Measurements from ENCODE around the gene POLR2C.

DNA sequence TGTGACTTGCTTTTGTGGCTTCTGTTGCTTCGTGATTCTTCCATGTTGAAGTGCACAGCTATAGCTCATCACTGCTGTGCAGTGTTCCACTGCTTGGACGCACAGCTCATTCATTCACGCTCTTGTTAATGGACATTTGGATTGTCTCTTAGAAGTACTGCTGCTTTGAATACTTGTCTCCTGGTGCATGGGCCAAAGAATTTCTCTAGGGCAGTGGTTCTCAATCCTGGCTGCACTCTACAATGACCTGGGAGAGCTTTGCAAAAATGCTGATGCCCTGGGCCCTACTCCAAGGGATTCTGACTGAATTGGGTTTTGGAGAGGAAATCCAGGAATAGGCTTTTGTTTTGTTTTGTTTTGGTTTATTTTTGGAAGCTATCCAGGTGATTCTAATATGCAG, 37.9 kb upstream of the POLR2C start:
- TF ChIP-seq, protein P1, sequence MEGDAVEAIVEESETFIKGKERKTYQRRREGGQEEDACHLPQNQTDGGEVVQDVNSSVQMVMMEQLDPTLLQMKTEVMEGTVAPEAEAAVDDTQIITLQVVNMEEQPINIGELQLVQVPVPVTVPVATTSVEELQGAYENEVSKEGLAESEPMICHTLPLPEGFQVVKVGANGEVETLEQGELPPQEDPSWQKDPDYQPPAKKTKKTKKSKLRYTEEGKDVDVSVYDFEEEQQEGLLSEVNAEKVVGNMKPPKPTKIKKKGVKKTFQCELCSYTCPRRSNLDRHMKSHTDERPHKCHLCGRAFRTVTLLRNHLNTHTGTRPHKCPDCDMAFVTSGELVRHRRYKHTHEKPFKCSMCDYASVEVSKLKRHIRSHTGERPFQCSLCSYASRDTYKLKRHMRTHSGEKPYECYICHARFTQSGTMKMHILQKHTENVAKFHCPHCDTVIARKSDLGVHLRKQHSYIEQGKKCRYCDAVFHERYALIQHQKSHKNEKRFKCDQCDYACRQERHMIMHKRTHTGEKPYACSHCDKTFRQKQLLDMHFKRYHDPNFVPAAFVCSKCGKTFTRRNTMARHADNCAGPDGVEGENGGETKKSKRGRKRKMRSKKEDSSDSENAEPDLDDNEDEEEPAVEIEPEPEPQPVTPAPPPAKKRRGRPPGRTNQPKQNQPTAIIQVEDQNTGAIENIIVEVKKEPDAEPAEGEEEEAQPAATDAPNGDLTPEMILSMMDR (conservative IDR thresholded peaks at IDR 0.05; ENCODE audit: low read length) = no peak
- TF ChIP-seq EZH2phosphoT487 (IDR thresholded peaks at IDR 0.05; ENCODE audit: borderline replicate concordance) = no peak

All from Loucy (cell line).